Heart left ventricle (tissue), 16 donors: Measurements from ENCODE around the gene CCNJ. TPM values are rescaled to one million over a fixed set of nuclear protein-coding genes. Genes with fewer than 3 reads are reported as not detected.
A peak's percentile ranks its signal among the peaks of the same experiment; 100 is the strongest.
"Not testable (repeated sequence)": the region's sequence is repeated elsewhere in the genome, so short reads cannot be mapped to it uniquely, and the experiment has no call there.

Experiments
- ATAC-seq, 4 donors: fragments of 200-7000 bp; cut with Tn5 transposase; one replicate each; pipeline ENCODE4 v1.9.1; 2020 to 2022; ENCODE audit warnings: moderate library complexity in 4 of 4, mild to moderate bottlenecking in 3 of 4, moderate number of reproducible peaks in 1 of 4
- DNase-seq, 5 donors: peaks; one replicate each; pipeline ENCODE4 v3.0.0-alpha.2; 2020
- H3K27ac ChIP-seq, 12 donors: fragments of 200-600 bp; sonication (generic) in 4 of 12; one replicate each; pipeline versions ENCODE4 v1.5.0 to v1.8.0; 2016 to 2022; ENCODE audit warnings: mild to moderate bottlenecking in 2 of 12
- H3K27me3 ChIP-seq, 9 donors: fragments of 200-600 bp; sonication (generic) in 2 of 9; one replicate each; pipeline versions ENCODE4 v1.5.1 to v1.8.0; 2016 to 2022; ENCODE audit warnings: mild to moderate bottlenecking in 3 of 9
- H3K36me3 ChIP-seq, 9 donors: fragments of 200-600 bp; sonication (generic) in 2 of 9; one replicate each; pipeline versions ENCODE4 v1.5.0 to v1.8.0; 2018 to 2022; ENCODE audit warnings: mild to moderate bottlenecking in 2 of 9
- H3K4me1 ChIP-seq, 12 donors: fragments of 200-600 bp; sonication (generic) in 4 of 12; one replicate each; pipeline versions ENCODE4 v1.5.0 to v1.8.0; 2016 to 2022; ENCODE audit warnings: mild to moderate bottlenecking in 3 of 12
- H3K4me3 ChIP-seq, 12 donors: fragments of 200-600 bp; sonication (generic) in 4 of 12; one replicate each; pipeline versions ENCODE4 v1.5.0 to v1.8.0; 2017 to 2022; ENCODE audit warnings: mild to moderate bottlenecking in 9 of 12, moderate library complexity in 4 of 12
- H3K9me3 ChIP-seq, 12 donors: fragments of 200-600 bp; sonication (generic) in 4 of 12; one replicate each; pipeline versions ENCODE4 v1.5.0 to v1.8.0; 2016 to 2022; ENCODE audit warnings: mild to moderate bottlenecking in 1 of 12
- CTCF ChIP-seq, 12 donors: fragments of 200-600 bp; sonication (generic) in 4 of 12; IDR thresholded peaks; one replicate each; pipeline versions ENCODE4 v1.5.0 to v1.8.0; 2018 to 2022; ENCODE audit warnings: antibody characterized with exemption in 12 of 12, mild to moderate bottlenecking in 5 of 12
- POLR2A ChIP-seq, 2 donors: fragments of 450-650 bp; IDR thresholded peaks; one replicate each; pipeline ENCODE4 v1.6.1; 2017; ENCODE audit warnings: antibody characterized with exemption in 2 of 2, mild to moderate bottlenecking in 2 of 2, moderate library complexity in 2 of 2
- WGBS, 4 donors: extraction: QIAGEN DNeasy Blood & Tissue Kit in 2 of 4; methylation state at CpG; one replicate each; pipeline versions ENCODE4 v1.1.5 to v1.1.7; 2013 to 2018; 5-methylcytosine and 5-hydroxymethylcytosine counted together
- intact Hi-C, 10 donors: fragments of 100-400 bp; cut with DNase I; formaldehyde crosslinking; loops; one replicate each; pipeline versions ENCODE4 v1.11.1 to v1.14.2; 2022
- long read RNA-seq, 3 donors: library from polyadenylated mRNA; unstranded; transcript quantifications; one replicate each; pipeline ENCODE4 v2.0.0, GENCODE V29; 2020 to 2021
- polyA plus RNA-seq, 2 donors: library from polyadenylated mRNA; stranded (reverse); fragments of 200-250 nt; gene quantifications; one replicate each; pipeline ENCODE4 v1.2.3, GENCODE V29; 2013
- total RNA-seq, 9 donors: library from RNA; depleted of rRNA in 2 of 9; stranded (reverse); fragments of >200 nt in 2 of 9; fragmentation: NEBNext Ultra II Directional in 3 of 9; extraction: Animal tissue kit (Norgen Biotek cat#: 25700) in 3 of 9; gene quantifications; one replicate each; pipeline versions ENCODE4 v1.1.0 to v1.2.4, GENCODE V29; 2016 to 2023
- donor health status: ischemic (EF 13 %, LVEDD 7.1; RV severe dilation, severe dysfunction).
- donor health status: healthy with polysubstance abuse.
- donor health status: DM: no; HTN: yes; CAD: no.
- donor health status: DM: no; HTN: no; CAD: no.
- donor health status: ischemic (EF 25% LVEDD 6.9; RV normal size, moderate dysfunction).
- donor health status: ischemic (EF 25% LVEDD 5.7; RV mildly dilated, moderate dysfunction).
- donor health status: healthy.
- donor health status: DM: yes; HTN: yes; CAD: no.
- donor health status: ischemic (EF 35%, LVEDD 5.7; RV mildly dilated, moderate dysfunction).
- donor health status: nonischemic (EF 11% LVEDD 7.7; RV severe dilation, severe dysfunction).
- donor health status: DM: yes; HTN: yes; CAD: no.
- donor health status: PGD.
- donor health status: ischemic (EF 29% LVEDD 5.4; RV normal size, mild dysfunction).
- donor health status: nonischemic (EF 23%, LVEDD 6.1; RV moderate dilation, normal function).

Gene CCNJ
- 1 to 10 TPM; 2.2 to 4.0 (median 2.7) TPM for total RNA-seq
- 1 to 10 TPM; 1.3 to 3.5 TPM for polyA plus RNA-seq
- long read RNA-seq, donor 1, partial matches to known transcripts: 4 of 7 reads
- long read RNA-seq, donor 1, other reads (novel, unspliced or antisense): 2 of 7 reads
- long read RNA-seq, donor 2, full-length matches to known transcripts: 9 of 12 reads
- long read RNA-seq, donor 2, partial matches to known transcripts: 3 of 12 reads
- long read RNA-seq, donor 2, other reads (novel, unspliced or antisense): 0 of 12 reads
- long read RNA-seq, donor 3, partial matches to known transcripts: 3 of 8 reads
- long read RNA-seq, donor 3, other reads (novel, unspliced or antisense): 1 of 8 reads

- ATAC-seq (peak; percentile 90 to 99 (median 98)), DNase-seq (peak; percentile 89 to 94 (median 90))
- 2 to 5% (median 3%) methylated on average over 36 to 92 of the region's 92 CpGs for WGBS, 4 donors
- no peaks in the 10 kb centered on the region for H3K9me3 ChIP-seq
- peak within 1 kb of the TSS; percentile 31 to 92 (median 86) for H3K27ac ChIP-seq
- peaks cover 0 to 19% (median 0%) of the 10 kb centered on the region in 9 donors for H3K36me3 ChIP-seq
- H3K4me1 ChIP-seq: peaks cover 0 to 22% (median 14%) of the 10 kb centered on the region in 12 donors
- TF ChIP-seq POLR2A (IDR thresholded peaks at IDR 0.05) (peak; percentile 26 to 84), CTCF (IDR thresholded peaks at IDR 0.05) (peak in 7 of 12 donors; percentile 9 to 47 (median 29))
- peak within 1 kb of the TSS; percentile 75 to 93 (median 88) for H3K4me3 ChIP-seq
- intact Hi-C loops: loop anchor here in 5 of 10 donors (1.0 to 10.0 kb wide), 5 partner anchors 46 to 348 kb away; partner anchors contain the start of genes ZNF518A (in 3 of the 5) and TCTN3 (in 1 of the 5)
- H3K27me3 ChIP-seq: no peaks in the 10 kb centered on the region
Observed at GRCh38 chr10:96043033-96043892, at the start of gene CCNJ. TSS of gene CCNJ (plus strand) at chr10:96043583. CDS start at chr10:96044394, 811 bp downstream.

GRCh38 chr10:95994376-95994775, 49.0 kb upstream of the CCNJ start:
- DNase-seq, ATAC-seq, H3K9me3 ChIP-seq, H3K4me1 ChIP-seq, H3K27me3 ChIP-seq, H3K36me3 ChIP-seq, intact Hi-C loops, H3K4me3 ChIP-seq, H3K27ac ChIP-seq: not testable (repeated sequence)
- WGBS, 4 donors: 84 to 95% (median 93%) methylated on average over 11 of the region's 11 CpGs

- intact Hi-C loops: no loop called here
- Histone ChIP-seq H3K27me3 (no peaks in the 10 kb centered on the region), H3K27ac (no peak overlapping the region), H3K9me3 (no peaks in the 10 kb centered on the region), H3K4me3 (no peak overlapping the region), H3K4me1 (no peaks in the 10 kb centered on the region), H3K36me3 (no peaks in the 10 kb centered on the region)
- WGBS, 4 donors: 56 to 78% (median 73%) methylated on average over 1 of the region's 1 CpG
- TF ChIP-seq POLR2A (IDR thresholded peaks at IDR 0.05): no peak
- TF ChIP-seq CTCF (IDR thresholded peaks at IDR 0.05): no peak
- ATAC-seq: no peak
- DNase-seq: no peak
Observed at GRCh38 chr10:95998255-95998784, 45.1 kb upstream of the CCNJ start.

GRCh38 chr10:96013956-96014355, 29.4 kb upstream of the CCNJ start:
- ATAC-seq (no peak), DNase-seq (no peak)
- Histone ChIP-seq H3K4me3 (no peak overlapping the region), H3K4me1 (peaks cover 0 to 5% (median 0%) of the 10 kb centered on the region in 12 donors), H3K36me3 (no peaks in the 10 kb centered on the region), H3K9me3 (no peaks in the 10 kb centered on the region), H3K27ac (no peak overlapping the region), H3K27me3 (no peaks in the 10 kb centered on the region)
- 83 to 94% (median 90%) methylated on average over 2 of the region's 2 CpGs for WGBS, 4 donors
- intact Hi-C loops: loop anchor here in 3 of 10 donors (10.0 kb wide), 2 partner anchors 319 to 321 kb away; partner anchors contain the start of gene TCTN3 (in 1 of the 3)
- TF ChIP-seq CTCF (IDR thresholded peaks at IDR 0.05): no peak
- TF ChIP-seq POLR2A (IDR thresholded peaks at IDR 0.05): no peak
